H1 (cell line): ENCODE measurements around the gene C9orf50. TPM values are rescaled to one million over a fixed set of nuclear protein-coding genes. Genes with fewer than 3 reads are reported as not detected.

Source experiments
- CTCF ChIA-PET: fragments of 300-600 bp; sonication (Branson Sonifier 250); formaldehyde crosslinking; loops from one replicate; lab custom pipeline; 2021; ENCODE audit not compliant: partially characterized antibody; lab: Charles Lee
- POLR2A ChIA-PET: fragments of 300-600 bp; sonication (Branson Sonifier 250); formaldehyde crosslinking; loops from one replicate; lab custom pipeline; 2021; ENCODE audit warnings: inconsistent platforms; ENCODE audit not compliant: partially characterized antibody; lab: Charles Lee
- DNase-seq, 2 experiments: peaks; one replicate each; pipeline versions ENCODE4 v3.0.0 to v3.0.0-alpha.2; 2010 to 2022; ENCODE audit warnings: low spot score in 2 of 2, low read depth in 1 of 2, mixed read lengths in 1 of 2
- FAIRE-seq: peaks from 2 replicates; lab custom pipeline; 2011; peaks lifted over from hg19 to GRCh38; lab: Jason Lieb, UNC
- H2AFZ ChIP-seq: 2 replicates; pipeline ENCODE4 v1.8.1; 2012; ENCODE audit warnings: low read length, inconsistent platforms
- H2AK5ac ChIP-seq: 2 replicates; pipeline ENCODE4 v1.6.1; 2013; ENCODE audit warnings: low read depth, low read length
- H2BK120ac ChIP-seq: replicated peaks from 2 replicates; pipeline ENCODE3; 2013; ENCODE audit warnings: low read depth, low read length, inconsistent platforms
- H2BK12ac ChIP-seq: 2 replicates; pipeline ENCODE4 v1.6.1; 2013; ENCODE audit warnings: low read depth, low read length
- H2BK15ac ChIP-seq: 2 replicates; pipeline ENCODE4 v1.6.1; 2013; ENCODE audit warnings: low read length
- H2BK20ac ChIP-seq: 2 replicates; pipeline ENCODE4 v1.6.1; 2013; ENCODE audit warnings: low read length
- H2BK5ac ChIP-seq: 2 replicates; pipeline ENCODE4 v1.6.1; 2013; ENCODE audit warnings: low read depth, low read length
- H3K14ac ChIP-seq: 2 replicates; pipeline ENCODE4 v1.6.1; 2013; ENCODE audit warnings: inconsistent platforms; ENCODE audit not compliant: insufficient read length
- H3K18ac ChIP-seq: 2 replicates; pipeline ENCODE4 v1.6.1; 2013; ENCODE audit warnings: low read length; ENCODE audit errors: extremely low read depth
- H3K23ac ChIP-seq: 2 replicates; pipeline ENCODE4 v1.6.1; 2013; ENCODE audit warnings: inconsistent platforms; ENCODE audit not compliant: insufficient read length
- H3K23me2 ChIP-seq: 2 replicates; pipeline ENCODE4 v1.6.1; 2013; ENCODE audit warnings: low read depth, low read length
- H3K27ac ChIP-seq: 2 replicates; pipeline ENCODE4 v1.6.1; 2011; ENCODE audit warnings: low read depth, low read length, inconsistent platforms
- H3K27me3 ChIP-seq, 4 experiments: replicated peaks in 1 of 4; 1 replicate in 1 of 4; 2 replicates in 3 of 4; pipeline versions ENCODE4 v1.6.1 to v1.8.1; 2011 to 2013; ENCODE audit warnings: low read length in 3 of 4, mild to moderate bottlenecking in 3 of 4, inconsistent platforms in 2 of 4, mixed read lengths in 2 of 4, moderate library complexity in 1 of 4; ENCODE audit not compliant: control insufficient read depth in 3 of 4, insufficient read depth in 3 of 4; ENCODE audit errors: extremely low read depth in 1 of 4
- H3K36me3 ChIP-seq, 4 experiments: 2 replicates each; pipeline versions ENCODE4 v1.6.1 to v1.8.1; 2011 to 2013; ENCODE audit warnings: mild to moderate bottlenecking in 4 of 4, low read length in 3 of 4, moderate library complexity in 2 of 4, control low read depth in 1 of 4, inconsistent platforms in 1 of 4; ENCODE audit not compliant: insufficient read depth in 4 of 4, control insufficient read depth in 2 of 4
- H3K4ac ChIP-seq: replicated peaks from 2 replicates; pipeline ENCODE3; 2013; ENCODE audit warnings: low read length, low read depth, mixed read lengths, inconsistent platforms; ENCODE audit not compliant: insufficient read length
- H3K4me1 ChIP-seq, 4 experiments: replicated peaks in 1 of 4; 1 replicate in 1 of 4; 2 replicates in 3 of 4; pipeline versions ENCODE4 v1.6.1 to v1.8.1; 2011 to 2013; ENCODE audit warnings: low read length in 3 of 4, inconsistent platforms in 2 of 4, mixed read lengths in 1 of 4; ENCODE audit not compliant: insufficient read depth in 4 of 4, control insufficient read depth in 3 of 4
- H3K4me2 ChIP-seq, 2 experiments: 2 replicates each; pipeline versions ENCODE4 v1.6.1 to v1.8.1; 2011 to 2013; ENCODE audit warnings: low read depth in 2 of 2, low read length in 2 of 2, control low read depth in 1 of 2, inconsistent platforms in 1 of 2, mild to moderate bottlenecking in 1 of 2; ENCODE audit not compliant: insufficient read depth in 1 of 2
- H3K4me3 ChIP-seq, 4 experiments: fragments of 200-600, 300-600 bp in 1 of 4; sonication (generic), shearing (Covaris generic), sonication (Bioruptor Twin) in 1 of 4; 2 replicates each; pipeline versions ENCODE4 v1.5.1 to v1.8.1; 2011 to 2016; ENCODE audit warnings: low read length in 4 of 4, low read depth in 3 of 4, control low read depth in 2 of 4, inconsistent platforms in 2 of 4, mild to moderate bottlenecking in 2 of 4, mixed read lengths in 1 of 4, moderate library complexity in 1 of 4; ENCODE audit not compliant: insufficient read depth in 2 of 4; ENCODE audit errors: extremely low read depth in 1 of 4
- H3K56ac ChIP-seq: replicated peaks from 2 replicates; pipeline ENCODE3; 2013; ENCODE audit warnings: low read depth, mild to moderate bottlenecking, mixed read lengths, low read length, inconsistent platforms; ENCODE audit not compliant: insufficient read length
- H3K79me1 ChIP-seq: 2 replicates; pipeline ENCODE4 v1.6.1; 2013; ENCODE audit warnings: low read depth, low read length, control low read depth
- H3K79me2 ChIP-seq, 2 experiments: 2 replicates each; pipeline versions ENCODE4 v1.6.1 to v1.8.1; 2012 to 2013; ENCODE audit warnings: low read length in 2 of 2, mild to moderate bottlenecking in 2 of 2, inconsistent platforms in 1 of 2; ENCODE audit not compliant: insufficient read depth in 2 of 2, control insufficient read depth in 1 of 2
- H3K9ac ChIP-seq, 4 experiments: replicated peaks in 1 of 4; 1 replicate in 1 of 4; 2 replicates in 3 of 4; pipeline versions ENCODE4 v1.6.1 to v1.8.1; 2011 to 2013; ENCODE audit warnings: low read depth in 3 of 4, low read length in 3 of 4, control low read depth in 2 of 4, mild to moderate bottlenecking in 2 of 4, moderate library complexity in 2 of 4, inconsistent platforms in 1 of 4; ENCODE audit errors: extremely low read depth in 1 of 4
- H3K9me3 ChIP-seq, 2 experiments: 2 replicates each; pipeline versions ENCODE4 v1.6.1 to v1.8.1; 2012 to 2013; ENCODE audit warnings: mild to moderate bottlenecking in 2 of 2, moderate library complexity in 2 of 2, control low read depth in 1 of 2, inconsistent platforms in 1 of 2, low read depth in 1 of 2, low read length in 1 of 2, mixed read lengths in 1 of 2; ENCODE audit not compliant: insufficient read depth in 2 of 2
- H4K20me1 ChIP-seq, 2 experiments: replicated peaks in 1 of 2; 2 replicates each; pipeline versions ENCODE3 to v1.8.1; 2011 to 2013; ENCODE audit warnings: inconsistent platforms in 2 of 2, low read length in 2 of 2, mild to moderate bottlenecking in 1 of 2; ENCODE audit not compliant: insufficient read depth in 2 of 2, control insufficient read depth in 1 of 2
- H4K5ac ChIP-seq: 2 replicates; pipeline ENCODE4 v1.6.1; 2013; ENCODE audit warnings: low read length, low read depth, mixed read lengths, inconsistent platforms; ENCODE audit not compliant: insufficient read length
- H4K8ac ChIP-seq: 2 replicates; pipeline ENCODE4 v1.8.0; 2013; ENCODE audit warnings: mild to moderate bottlenecking, moderate library complexity, low read length, inconsistent platforms; ENCODE audit not compliant: insufficient read depth; ENCODE audit errors: extremely low read depth
- H4K91ac ChIP-seq: replicated peaks from 2 replicates; pipeline ENCODE3; 2013; ENCODE audit warnings: low read length, mixed read lengths, inconsistent platforms; ENCODE audit not compliant: insufficient read length
- BCL11A ChIP-seq, 2 experiments: IDR thresholded peaks; one replicate each; pipeline ENCODE4 v1.6.1; 2011; ENCODE audit warnings: low read depth in 2 of 2, low read length in 2 of 2, mild to moderate bottlenecking in 2 of 2
- JUND ChIP-seq: IDR thresholded peaks from 2 replicates; pipeline ENCODE4 v1.6.1; 2011; ENCODE audit warnings: mild to moderate bottlenecking, improper control_type of control experiment, low read length
- POLR2AphosphoS5 ChIP-seq: IDR thresholded peaks from 2 replicates; pipeline ENCODE4 v1.6.1; 2011; ENCODE audit warnings: low read depth, low read length
- RAD21 ChIP-seq, 2 experiments: IDR thresholded peaks in 1 of 2; conservative IDR thresholded peaks in 1 of 2; 2 replicates each; pipeline ENCODE4 v1.6.1; 2011; ENCODE audit warnings: low read depth in 2 of 2, low read length in 2 of 2, improper control_type of control experiment in 1 of 2, inconsistent platforms in 1 of 2, mild to moderate bottlenecking in 1 of 2, moderate library complexity in 1 of 2
- SIN3A ChIP-seq, 2 experiments: IDR thresholded peaks in 1 of 2; conservative IDR thresholded peaks in 1 of 2; 2 replicates each; pipeline ENCODE4 v1.6.1; 2011 to 2012; ENCODE audit warnings: low read length in 2 of 2, improper control_type of control experiment in 1 of 2, low read depth in 1 of 2, mild to moderate bottlenecking in 1 of 2
- SP2 ChIP-seq: IDR thresholded peaks from 2 replicates; pipeline ENCODE4 v1.6.1; 2012; ENCODE audit warnings: mild to moderate bottlenecking, low read length, inconsistent platforms
- TEAD4 ChIP-seq: IDR thresholded peaks from 2 replicates; pipeline ENCODE4 v1.6.1; 2012; ENCODE audit warnings: low read depth, low read length, inconsistent platforms, mixed read lengths
- WGBS, 2 experiments: shearing (Covaris generic) in 1 of 2; methylation state at CpG; one replicate each; pipeline versions ENCODE4 v1.1.6 to v1.1.7; 2013 to 2015; ENCODE audit warnings: low lambda C conversion rate in 2 of 2, mixed read lengths in 2 of 2, inconsistent platforms in 1 of 2, low coverage in 1 of 2, missing lambda C conversion rate in 1 of 2; ENCODE audit not compliant: insufficient replicate concordance in 2 of 2, insufficient coverage in 1 of 2, insufficient read length in 1 of 2; ENCODE audit errors: extremely low coverage in 1 of 2, missing lambda C conversion rate in 1 of 2; 5-methylcytosine and 5-hydroxymethylcytosine counted together
- polyA plus RNA-seq, 7 experiments: library from polyadenylated mRNA; depleted of rRNA in 3 of 7; stranded (reverse) in 5 of 7; unstranded in 2 of 7; fragments of >200 nt in 5 of 7; fragments of 200-250 nt in 2 of 7; gene quantifications; 1 replicate in 5 of 7; 2 replicates in 1 of 7; 4 replicates in 1 of 7; pipeline versions ENCODE4 v1.2.1 to v1.2.3, GENCODE V29; 2011 to 2013; ENCODE audit warnings: missing spikeins in 2 of 7, mixed read lengths in 2 of 7
- total RNA-seq: library from RNA; stranded (reverse); fragmentation: NEBNext Ultra II Directional; extraction: Animal tissue kit (Norgen Biotek cat#: 25700); gene quantifications from 2 replicates; pipeline ENCODE4 v1.2.1, GENCODE V29; 2021

Gene C9orf50
- total and polyA plus RNA-seq, 2 of the 8 experiments (the other 6 are each of a cell fraction or from before 2014, with no cell fraction given) = not detected

- Histone ChIP-seq H2BK12ac (peak overlapping the region; percentile 92; the same call in 1 of the 2 replicates), H3K27me3 (peaks cover 0 to 12% (median 9%) of the 10 kb centered on the region in 4 experiments; a peak in 5 of 7 replicates), H2AK5ac (peak overlapping the region; percentile 79; the same call in 1 of the 2 replicates), H3K4ac (peak overlapping the region; percentile 40), H2BK20ac (peak overlapping the region; percentile 91), H3K9me3 (no peaks in the 10 kb centered on the region), H3K4me2 (0 out of 4 replicates have a peak overlapping the region, but pooled peaks of 1 of the 2 experiments have one; percentile 38), H3K4me1 (peaks cover 0 to 13% (median 12%) of the 10 kb centered on the region in 4 experiments; a peak in 6 of 7 replicates), H4K20me1 (no peaks in the 10 kb centered on the region), H3K36me3 (no peaks in the 10 kb centered on the region), H2BK120ac (peak overlapping the region; percentile 30), H3K4me3 (no peak overlapping the region), H3K9ac (no peak overlapping the region), H3K56ac (no peak overlapping the region), H4K8ac (no peak overlapping the region), H3K18ac (peak overlapping the region; percentile 7; the same call in 1 of the 2 replicates), H2BK15ac (0 out of 2 replicates have a peak overlapping the region, but pooled peaks have one; percentile 66), H3K23ac (no peak overlapping the region), H3K23me2 (peaks cover 1% of the 10 kb centered on the region; the same call in 1 of the 2 replicates), H3K27ac (no peak overlapping the region), H3K14ac (no peak overlapping the region), H3K79me1 (no peaks in the 10 kb centered on the region), H4K5ac (no peak overlapping the region), H2BK5ac (peak overlapping the region; percentile 76; the same call in 1 of the 2 replicates), H2AFZ (no peak overlapping the region), H3K79me2 (no peaks in the 10 kb centered on the region), H4K91ac (peak overlapping the region; percentile 90)
- no peak for DNase-seq
- ChIA-PET POLR2A (interaction anchor here (0.6 to 1.6 kb wide), 4 partner anchors 44 to 283 kb away, joined by 3 read pairs; no protein-coding TSS in a partner anchor), CTCF (interaction anchor here (0.6 to 2.5 kb wide), 6 partner anchors 9 to 674 kb away, joined by 3 to 10 read pairs (median 3); no protein-coding TSS in a partner anchor)
- 75% methylated on average over 9 of the region's 10 CpGs; no CpG with 5 or more reads in 1 of the 2 experiments for WGBS, 2 experiments
- FAIRE-seq = no peak
- TF ChIP-seq TEAD4 (no peak), POLR2AphosphoS5 (no peak), RAD21 (IDR thresholded peaks at IDR 0.05 in 1 of 2, conservative IDR thresholded peaks at IDR 0.05 in 1 of 2; ENCODE audit: low read depth in 2 of 2, low read length in 2 of 2) (peak in 1 of 2 experiments; percentile 6; a peak in 1 of 4 replicates), JUND (no peak), SIN3A (conservative IDR thresholded peaks at IDR 0.05 in 1 of 2, IDR thresholded peaks at IDR 0.05 in 1 of 2; ENCODE audit: low read depth in 1 of 2, low read length in 2 of 2) (no peak), BCL11A (IDR thresholded peaks at IDR 0.05; ENCODE audit: low read depth in 2 of 2, low read length in 2 of 2) (no peak), SP2 (no peak)
These were observed 18.1 kb downstream of the C9orf50 start for GRCh38 chr9:129602598-129603415.
